ENCODE measurements around the gene SLC6A18.

Gene SLC6A18

GRCh38 chr5:1214936-1215220 is 10.3 kb upstream of the SLC6A18 start:
- H3K4me3 Mint-ChIP-seq = no peak overlapping the region
- no peaks in the 10 kb centered on the region for H3K9me3 Mint-ChIP-seq
- ATAC-seq (no peak), DNase-seq (ENCODE audit: low spot score in 2 of 2) (no peak)
- no peaks in the 10 kb centered on the region for H3K36me3 Mint-ChIP-seq
- H3K4me1 Mint-ChIP-seq = no peaks in the 10 kb centered on the region
- no peak overlapping the region for H3K27ac Mint-ChIP-seq

- no peaks in the 10 kb centered on the region for H3K4me1 Mint-ChIP-seq
- ATAC-seq (no peak), DNase-seq (ENCODE audit: low spot score in 2 of 2) (no peak)
- no peaks in the 10 kb centered on the region for H3K36me3 Mint-ChIP-seq
- H3K9me3 Mint-ChIP-seq = no peaks in the 10 kb centered on the region
- no peak overlapping the region for H3K27ac Mint-ChIP-seq
- H3K4me3 Mint-ChIP-seq = no peak overlapping the region
These were observed 9.7 kb upstream of the SLC6A18 start for GRCh38 chr5:1215320-1216096.

GRCh38 chr5:1216211-1216917 is 8.8 kb upstream of the SLC6A18 start:
- DNase-seq (ENCODE audit: low spot score in 2 of 2) (no peak), ATAC-seq (no peak)
- Mint-ChIP-seq H3K27ac (no peak overlapping the region), H3K4me1 (no peaks in the 10 kb centered on the region), H3K9me3 (no peaks in the 10 kb centered on the region), H3K36me3 (no peaks in the 10 kb centered on the region), H3K4me3 (no peak overlapping the region)

GRCh38 chr5:1216918-1217295 is 8.3 kb upstream of the SLC6A18 start:
- H3K9me3 Mint-ChIP-seq = no peaks in the 10 kb centered on the region
- no peak overlapping the region for H3K27ac Mint-ChIP-seq
- H3K4me1 Mint-ChIP-seq = no peaks in the 10 kb centered on the region
- no peak overlapping the region for H3K4me3 Mint-ChIP-seq
- H3K36me3 Mint-ChIP-seq = no peaks in the 10 kb centered on the region
- ATAC-seq = no peak
- DNase-seq (ENCODE audit: low spot score in 2 of 2) = no peak

- Mint-ChIP-seq H3K9me3 (no peaks in the 10 kb centered on the region), H3K27ac (no peak overlapping the region), H3K4me1 (no peaks in the 10 kb centered on the region), H3K36me3 (no peaks in the 10 kb centered on the region), H3K4me3 (no peak overlapping the region)
- no peak for ATAC-seq
- no peak for DNase-seq (ENCODE audit: low spot score in 2 of 2)
These were observed 7.5 kb upstream of the SLC6A18 start for GRCh38 chr5:1217596-1218206.

- DNase-seq (ENCODE audit: low spot score in 2 of 2) (no peak), ATAC-seq (no peak)
- Mint-ChIP-seq H3K36me3 (no peaks in the 10 kb centered on the region), H3K4me3 (no peak overlapping the region), H3K4me1 (no peaks in the 10 kb centered on the region), H3K27ac (no peak overlapping the region), H3K9me3 (no peaks in the 10 kb centered on the region)
These were observed 6.7 kb upstream of the SLC6A18 start for GRCh38 chr5:1218351-1219080.

- Mint-ChIP-seq H3K36me3 (no peaks in the 10 kb centered on the region), H3K27ac (no peak overlapping the region), H3K4me3 (no peak overlapping the region), H3K4me1 (no peaks in the 10 kb centered on the region), H3K9me3 (no peaks in the 10 kb centered on the region)
- DNase-seq (ENCODE audit: low spot score in 2 of 2) = no peak
- ATAC-seq = no peak
These were observed 5.9 kb upstream of the SLC6A18 start for GRCh38 chr5:1219098-1219767.

GRCh38 chr5:1219768-1220100 is 5.4 kb upstream of the SLC6A18 start:
- no peaks in the 10 kb centered on the region for H3K36me3 Mint-ChIP-seq
- no peak for DNase-seq (ENCODE audit: low spot score in 2 of 2)
- H3K27ac Mint-ChIP-seq = no peak overlapping the region
- H3K4me3 Mint-ChIP-seq = no peak overlapping the region
- ATAC-seq = no peak
- no peaks in the 10 kb centered on the region for H3K9me3 Mint-ChIP-seq
- no peaks in the 10 kb centered on the region for H3K4me1 Mint-ChIP-seq

- DNase-seq (ENCODE audit: low spot score in 2 of 2) (no peak), ATAC-seq (no peak)
- no peak overlapping the region for H3K27ac Mint-ChIP-seq
- no peak overlapping the region for H3K4me3 Mint-ChIP-seq
- H3K36me3 Mint-ChIP-seq = no peaks in the 10 kb centered on the region
- H3K4me1 Mint-ChIP-seq = no peaks in the 10 kb centered on the region
- no peaks in the 10 kb centered on the region for H3K9me3 Mint-ChIP-seq
These were observed 4.8 kb upstream of the SLC6A18 start for GRCh38 chr5:1220351-1220750.

- no peak for DNase-seq (ENCODE audit: low spot score in 2 of 2)
- Mint-ChIP-seq H3K9me3 (no peaks in the 10 kb centered on the region), H3K27ac (no peak overlapping the region), H3K36me3 (no peaks in the 10 kb centered on the region), H3K4me3 (no peak overlapping the region), H3K4me1 (no peaks in the 10 kb centered on the region)
- no peak for ATAC-seq
These were observed 4.3 kb upstream of the SLC6A18 start for GRCh38 chr5:1220831-1221230.

GRCh38 chr5:1221721-1222120 is 3.5 kb upstream of the SLC6A18 start:
- Mint-ChIP-seq H3K4me1 (no peaks in the 10 kb centered on the region), H3K4me3 (no peak overlapping the region), H3K9me3 (no peaks in the 10 kb centered on the region), H3K36me3 (no peaks in the 10 kb centered on the region), H3K27ac (no peak overlapping the region)
- ATAC-seq (no peak), DNase-seq (ENCODE audit: low spot score in 2 of 2) (no peak)

- no peaks in the 10 kb centered on the region for H3K36me3 Mint-ChIP-seq
These were observed 3.0 kb upstream of the SLC6A18 start for GRCh38 chr5:1222147-1222546.

GRCh38 chr5:1222621-1223277 is 2.4 kb upstream of the SLC6A18 start:
- Mint-ChIP-seq H3K4me1 (no peaks in the 10 kb centered on the region), H3K27ac (no peak overlapping the region), H3K36me3 (no peaks in the 10 kb centered on the region), H3K9me3 (no peaks in the 10 kb centered on the region), H3K4me3 (no peak overlapping the region)
- ATAC-seq (no peak), DNase-seq (ENCODE audit: low spot score in 2 of 2) (no peak)

More at GRCh38 chr5:1222147-1222546, 3.0 kb upstream of the SLC6A18 start:
- no peak for DNase-seq (ENCODE audit: low spot score in 2 of 2)
- Mint-ChIP-seq H3K4me3 (no peak overlapping the region), H3K4me1 (no peaks in the 10 kb centered on the region), H3K27ac (no peak overlapping the region), H3K9me3 (no peaks in the 10 kb centered on the region)
- ATAC-seq = no peak

GRCh38 chr5:1223278-1223670 is 1.9 kb upstream of the SLC6A18 start:
- Mint-ChIP-seq H3K9me3 (no peaks in the 10 kb centered on the region), H3K4me3 (no peak overlapping the region), H3K27ac (no peak overlapping the region), H3K4me1 (peaks cover 4% of the 10 kb centered on the region), H3K36me3 (no peaks in the 10 kb centered on the region)
- no peak for DNase-seq (ENCODE audit: low spot score in 2 of 2)
- ATAC-seq = no peak

GRCh38 chr5:1224631-1225030 is 550 bp upstream of the SLC6A18 start:
- Mint-ChIP-seq H3K27ac (no peak overlapping the region), H3K4me3 (no peak overlapping the region)
- no peak for ATAC-seq

More at GRCh38 chr5:1224631-1225030, 550 bp upstream of the SLC6A18 start:
- no peak for DNase-seq (ENCODE audit: low spot score in 2 of 2)
- no peaks in the 10 kb centered on the region for H3K36me3 Mint-ChIP-seq
- no peaks in the 10 kb centered on the region for H3K9me3 Mint-ChIP-seq
- H3K4me1 Mint-ChIP-seq = peaks cover 17% of the 10 kb centered on the region
